Left colon (tissue), 2 donors: ENCODE measurements around the gene BFSP2. TPM values are rescaled to one million over a fixed set of nuclear protein-coding genes. Genes with fewer than 3 reads are reported as not detected.
A peak's percentile ranks its signal among the peaks of the same experiment; 100 is the strongest.

Source experiments
- ATAC-seq: fragments of 200-7000 bp; cut with Tn5 transposase; one replicate; pipeline ENCODE4 v1.9.1; 2020; ENCODE audit warnings: mild to moderate bottlenecking, moderate library complexity
- DNase-seq, 2 donors: peaks; one replicate each; pipeline ENCODE4 v3.0.0-alpha.2; 2020
- intact Hi-C, 2 donors: fragments of 100-400 bp; cut with DNase I in 1 of 2; cut with micrococcal nuclease in 1 of 2; formaldehyde crosslinking; loops; one replicate each; pipeline versions ENCODE4 v1.11.2 to v1.14.0; 2022; cut with DNase I, micrococcal nuclease
- long read RNA-seq: library from polyadenylated mRNA; unstranded; transcript quantifications from one replicate; pipeline ENCODE4 v2.0.0, GENCODE V29; 2021
- total RNA-seq, 2 donors: library from RNA; stranded (reverse); fragmentation: NEBNext Ultra II Directional; extraction: Animal tissue kit (Norgen Biotek cat#: 25700); gene quantifications; one replicate each; pipeline ENCODE4 v1.2.1, GENCODE V29; 2021
- donor health status: DM: no; HTN: no; CAD: no.
- donor health status: DM: yes; HTN: yes; CAD: no.

The BFSP2 gene, protein sequence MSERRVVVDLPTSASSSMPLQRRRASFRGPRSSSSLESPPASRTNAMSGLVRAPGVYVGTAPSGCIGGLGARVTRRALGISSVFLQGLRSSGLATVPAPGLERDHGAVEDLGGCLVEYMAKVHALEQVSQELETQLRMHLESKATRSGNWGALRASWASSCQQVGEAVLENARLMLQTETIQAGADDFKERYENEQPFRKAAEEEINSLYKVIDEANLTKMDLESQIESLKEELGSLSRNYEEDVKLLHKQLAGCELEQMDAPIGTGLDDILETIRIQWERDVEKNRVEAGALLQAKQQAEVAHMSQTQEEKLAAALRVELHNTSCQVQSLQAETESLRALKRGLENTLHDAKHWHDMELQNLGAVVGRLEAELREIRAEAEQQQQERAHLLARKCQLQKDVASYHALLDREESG
- total RNA-seq, result not detected
- long read RNA-seq, partial matches to known transcripts, result 1 of 2 reads
- long read RNA-seq, other reads (novel, unspliced or antisense), result 1 of 2 reads

GRCh38 chr3:133400006-133400515, at the start of gene BFSP2:
Gene BFSP2, plus strand, starts transcription at chr3:133400056. Its CDS starts 28 bp downstream, at chr3:133400084.
- ATAC-seq (no peak), DNase-seq (no peak)
- intact Hi-C loops, result no loop called here

GRCh38 chr3:133354721-133355120, 45.1 kb upstream of the BFSP2 start:
- no peak for ATAC-seq
- intact Hi-C loops, result no loop called here
- no peak for DNase-seq

GRCh38 chr3:133360476-133360875, 39.4 kb upstream of the BFSP2 start:
- intact Hi-C loops, result no loop called here
- DNase-seq (no peak), ATAC-seq (no peak)

GRCh38 chr3:133361011-133361410, 38.8 kb upstream of the BFSP2 start:
- no peak for DNase-seq
- no peak for ATAC-seq
- intact Hi-C loops, result no loop called here

- DNase-seq, result no peak
- intact Hi-C loops, result no loop called here
- no peak for ATAC-seq
Observed at GRCh38 chr3:133361435-133361834, 38.4 kb upstream of the BFSP2 start.

DNA sequence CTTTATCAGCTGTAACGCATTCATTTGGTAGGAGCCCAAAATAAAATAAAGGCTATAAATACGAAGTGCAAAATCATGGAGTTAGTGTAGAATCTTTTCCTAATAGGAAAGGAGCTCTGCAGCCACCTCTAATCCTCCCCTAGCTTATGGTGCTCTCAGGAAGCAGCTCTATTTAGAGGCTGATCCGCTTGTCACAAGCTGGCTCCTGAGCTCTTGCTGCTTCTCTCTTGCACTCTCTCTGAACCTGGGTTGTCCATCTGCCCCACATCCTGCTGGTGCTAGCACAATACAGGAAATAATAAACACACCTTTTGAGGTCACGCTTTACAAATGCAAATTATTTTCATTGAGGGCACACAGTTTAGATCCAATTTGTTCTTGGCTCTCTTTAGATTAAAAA, 37.3 kb upstream of the BFSP2 start:
- ATAC-seq (no peak), DNase-seq (no peak)
- intact Hi-C loops, result no loop called here

DNA sequence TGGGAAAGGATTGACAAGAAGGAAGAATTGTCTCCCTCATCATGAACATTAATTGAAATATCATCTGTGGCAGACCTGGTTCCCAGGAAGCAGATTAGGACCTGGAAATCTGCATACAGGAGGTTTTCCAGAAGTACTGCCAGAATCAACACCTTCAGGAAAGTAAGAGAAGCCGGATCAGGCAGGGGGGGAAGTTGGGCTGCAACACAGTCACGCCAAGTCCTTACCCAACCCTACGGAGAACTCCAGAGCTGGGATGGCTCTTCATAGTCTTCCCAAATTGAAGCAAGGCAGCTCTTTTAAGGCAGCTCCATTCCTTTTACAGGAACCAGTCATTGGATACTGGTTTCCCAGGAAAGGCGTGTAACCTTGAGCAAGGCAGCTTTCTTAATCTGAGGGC, 35.2 kb upstream of the BFSP2 start:
- intact Hi-C loops, result no loop called here
- no peak for DNase-seq
- no peak for ATAC-seq

GRCh38 chr3:133366921-133367320, 32.9 kb upstream of the BFSP2 start:
- no peak for DNase-seq
- intact Hi-C loops, result no loop called here
- ATAC-seq, result no peak

DNA sequence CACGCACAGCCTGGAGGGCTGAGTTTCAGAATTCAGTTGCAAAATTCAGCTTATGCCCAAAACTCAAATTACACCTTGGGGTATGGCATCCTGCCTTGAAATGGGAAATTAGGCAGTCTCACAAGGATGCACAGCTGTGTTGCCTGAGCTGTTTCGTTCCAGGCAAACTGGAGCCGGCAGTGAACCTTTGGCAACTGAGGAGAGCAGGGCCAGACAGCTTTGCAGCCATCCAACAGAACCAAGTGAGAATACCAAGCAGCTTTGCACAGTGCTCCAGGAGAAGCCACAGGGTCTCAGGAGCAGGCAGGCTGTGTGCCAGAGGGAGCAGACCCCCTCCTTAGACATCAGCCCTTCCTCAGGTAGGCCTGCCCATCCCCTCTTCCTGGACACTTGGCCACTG, 32.5 kb upstream of the BFSP2 start:
- DNase-seq, result no peak
- ATAC-seq, result no peak
- intact Hi-C loops, result no loop called here

GRCh38 chr3:133367956-133368355, 31.9 kb upstream of the BFSP2 start:
- ATAC-seq, result no peak
- intact Hi-C loops, result no loop called here
- no peak for DNase-seq

DNA sequence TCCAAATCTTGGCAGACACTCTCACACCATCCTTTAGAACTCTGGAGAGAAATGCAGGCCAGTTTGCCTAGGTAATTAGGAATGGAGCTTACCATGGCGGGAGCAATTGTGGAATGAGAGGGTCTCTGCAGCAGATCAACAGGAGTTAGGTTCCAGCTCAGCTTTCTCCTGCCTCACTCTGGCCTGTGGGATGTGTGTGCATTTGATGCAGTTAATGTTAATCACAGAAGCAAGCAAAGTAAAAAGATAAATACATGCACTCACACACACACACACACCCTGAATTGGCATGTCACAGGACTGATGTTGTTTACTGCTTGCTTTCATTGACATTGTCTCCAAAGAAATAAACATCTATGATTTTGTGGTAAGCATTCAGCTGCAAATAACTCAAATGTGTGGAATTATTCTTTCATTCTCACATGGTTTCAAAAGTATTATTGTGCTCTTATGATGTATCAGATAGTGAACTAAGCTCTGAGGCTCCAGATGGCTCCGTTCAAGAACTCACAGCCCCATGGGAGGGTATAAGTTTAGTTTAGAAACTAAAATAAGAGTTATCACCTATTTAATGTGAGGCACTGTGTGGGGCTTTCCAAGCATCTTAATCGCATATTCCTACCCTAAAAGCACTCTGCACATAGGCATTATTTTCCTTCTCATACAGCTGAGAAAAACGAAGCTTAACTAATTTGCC, 31.3 kb upstream of the BFSP2 start:
- no peak for DNase-seq
- ATAC-seq, result no peak
- intact Hi-C loops, result no loop called here

DNA sequence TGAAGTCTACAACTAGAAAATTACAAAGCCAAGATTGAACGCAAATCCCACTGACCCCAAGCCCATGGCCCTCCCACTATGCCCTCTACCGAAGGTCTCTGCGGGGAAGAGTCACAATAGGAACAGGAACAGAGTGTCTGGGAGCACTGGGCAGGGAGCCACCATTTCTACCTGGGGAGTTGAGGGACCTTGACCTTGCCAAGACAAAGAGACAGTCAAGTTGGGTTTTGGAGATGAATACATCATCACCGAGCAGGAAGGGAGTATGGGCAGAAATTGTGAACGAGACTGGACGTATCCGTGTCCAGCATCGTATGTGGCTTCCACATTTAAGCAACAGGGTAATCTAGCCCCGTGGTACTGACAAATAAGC, 30.8 kb upstream of the BFSP2 start:
- intact Hi-C loops, result no loop called here
- DNase-seq (no peak), ATAC-seq (no peak)

DNA sequence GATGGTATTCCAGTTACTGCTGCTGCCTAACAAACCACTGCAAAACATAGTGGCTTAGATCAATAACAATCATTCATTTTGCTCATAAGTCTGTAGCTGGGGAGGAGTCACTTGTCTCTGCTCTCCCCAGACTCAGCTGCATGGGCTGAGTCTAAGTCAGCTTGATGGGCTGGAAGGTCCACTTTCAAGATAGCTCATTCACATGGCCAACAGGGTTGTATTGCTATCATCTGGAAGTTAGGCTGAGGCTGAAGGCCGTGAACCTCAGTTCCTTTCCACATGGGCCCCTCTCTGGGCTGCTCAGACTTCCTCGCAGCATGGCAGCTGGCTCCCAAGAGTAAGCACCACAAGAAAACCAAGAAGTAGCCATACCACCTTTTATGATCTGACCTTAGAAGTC, 28.7 kb upstream of the BFSP2 start:
- ATAC-seq (no peak), DNase-seq (no peak)
- intact Hi-C loops, result loop anchor here in 1 of 2 donors (10.0 kb wide), 1 partner anchor 326 kb away; no protein-coding TSS in a partner anchor

GRCh38 chr3:133371676-133372075, 28.2 kb upstream of the BFSP2 start:
- ATAC-seq, result no peak
- no peak for DNase-seq
- intact Hi-C loops, result loop anchor here in 1 of 2 donors (10.0 kb wide), 1 partner anchor 327 kb away; no protein-coding TSS in a partner anchor

DNA sequence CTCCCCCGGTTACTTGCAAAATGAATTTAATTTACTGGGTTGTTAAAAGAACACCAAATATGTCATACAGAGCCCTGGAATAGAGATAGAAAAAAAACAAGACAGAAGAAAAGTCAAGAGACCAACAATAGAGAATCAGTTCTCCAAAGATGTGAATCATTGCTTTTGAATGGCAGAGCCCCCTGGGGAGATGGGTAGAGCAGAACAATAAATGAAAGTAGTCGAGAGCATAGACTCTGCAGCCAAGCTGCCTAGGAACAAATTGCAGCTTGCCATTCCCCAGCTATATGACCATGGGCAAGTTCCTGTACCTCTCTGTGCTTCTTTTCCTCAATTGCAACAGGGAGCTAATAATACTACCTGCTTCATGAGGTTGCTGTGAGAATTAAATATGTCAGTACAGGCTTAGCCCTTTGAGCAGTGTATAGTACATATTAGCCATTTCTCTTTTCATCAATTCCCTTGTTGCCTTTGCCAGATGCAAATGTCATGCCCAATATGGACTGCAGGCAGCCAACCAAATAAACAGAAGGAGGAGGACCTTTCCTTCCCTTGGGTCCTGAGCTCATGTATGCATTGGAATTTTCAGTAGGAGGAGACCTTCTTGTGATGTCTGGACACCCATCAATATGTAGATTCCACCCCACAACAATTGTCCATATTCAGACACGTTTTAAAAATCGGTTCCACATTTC, 25.0 kb upstream of the BFSP2 start:
- intact Hi-C loops, result loop anchor here in 1 of 2 donors (10.0 kb wide), 1 partner anchor 330 kb away; no protein-coding TSS in a partner anchor
- ATAC-seq (no peak), DNase-seq (no peak)

DNA sequence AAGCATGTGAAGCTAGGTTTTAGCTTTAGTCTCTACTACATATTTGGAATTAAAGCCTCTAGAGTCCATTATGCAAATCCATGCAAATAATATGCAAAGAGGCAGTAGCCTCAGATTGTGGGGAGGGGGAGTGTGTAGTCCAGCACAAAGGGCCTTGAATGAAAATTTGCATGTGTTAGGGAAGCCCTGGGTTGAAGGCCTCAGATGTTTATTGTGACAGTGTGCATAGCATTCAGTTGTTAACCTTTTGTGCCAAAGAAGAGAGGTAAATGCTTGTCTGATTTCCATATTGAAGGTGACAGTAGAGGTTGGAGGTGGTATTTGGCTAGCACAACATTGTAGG, 24.5 kb upstream of the BFSP2 start:
- ATAC-seq (no peak), DNase-seq (no peak)
- intact Hi-C loops, result loop anchor here in 1 of 2 donors (10.0 kb wide), 1 partner anchor 331 kb away; no protein-coding TSS in a partner anchor

DNA sequence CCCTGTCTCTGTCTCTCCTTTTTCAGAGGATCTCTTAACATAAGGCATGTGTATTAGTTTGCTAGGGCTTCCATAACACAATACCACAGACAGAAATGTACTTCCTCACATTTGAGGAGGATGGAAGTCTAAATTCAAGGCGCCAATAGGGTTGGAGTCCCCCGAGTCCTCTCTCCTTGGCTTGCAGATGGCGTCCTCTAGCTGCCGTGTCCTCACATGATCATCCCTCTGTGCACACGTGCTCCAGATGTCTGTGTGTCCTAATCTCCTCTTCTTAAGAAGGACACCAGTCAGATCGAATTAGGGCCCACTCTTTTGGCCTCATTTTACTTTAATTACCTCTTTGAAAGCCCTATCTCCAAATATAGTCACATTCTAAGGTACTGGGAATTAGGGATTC, 23.0 kb upstream of the BFSP2 start:
- intact Hi-C loops, result loop anchor here in 1 of 2 donors (10.0 kb wide), 1 partner anchor 332 kb away; no protein-coding TSS in a partner anchor
- DNase-seq, result no peak
- no peak for ATAC-seq

DNA sequence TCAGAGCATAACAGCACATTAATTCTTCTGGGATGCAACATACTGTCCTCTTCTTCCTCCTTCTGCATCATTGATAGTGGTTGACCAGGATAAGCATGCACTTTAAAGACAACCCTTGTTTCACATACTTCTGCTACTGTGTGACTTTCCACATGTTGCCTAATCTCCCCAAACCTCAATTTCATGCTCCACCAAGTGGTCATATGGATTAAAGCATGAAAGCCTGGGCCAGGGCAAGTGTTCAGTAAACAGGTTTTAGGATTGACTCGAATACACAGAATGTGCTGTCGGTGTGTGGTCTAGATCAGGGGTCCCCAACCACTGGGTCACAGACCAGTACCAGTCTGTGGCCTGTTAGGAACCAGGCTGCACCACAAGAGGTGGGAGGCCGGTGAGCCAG, 22.5 kb upstream of the BFSP2 start:
- ATAC-seq (peak; percentile 25), DNase-seq (no peak)
- intact Hi-C loops, result loop anchor here in 1 of 2 donors (10.0 kb wide), 1 partner anchor 333 kb away; no protein-coding TSS in a partner anchor

DNA sequence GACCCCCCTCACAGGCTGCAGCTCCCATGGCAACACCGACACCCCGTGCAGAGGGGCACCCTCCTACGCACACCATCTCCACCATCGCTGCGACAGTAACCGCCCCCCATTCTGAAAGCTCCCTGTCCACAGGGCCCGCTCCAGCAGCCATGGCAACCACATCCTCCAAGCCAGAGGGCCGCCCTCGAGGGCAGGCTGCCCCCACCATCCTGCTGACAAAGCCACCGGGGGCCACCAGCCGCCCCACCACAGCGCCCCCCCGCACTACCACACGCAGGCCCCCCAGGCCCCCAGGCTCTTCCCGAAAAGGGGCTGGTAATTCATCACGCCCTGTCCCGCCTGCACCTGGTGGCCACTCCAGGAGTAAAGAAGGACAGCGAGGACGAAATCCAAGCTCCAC, 19.9 kb upstream of the BFSP2 start:
- ATAC-seq (no peak), DNase-seq (no peak)
- intact Hi-C loops, result loop anchor here in 1 of 2 donors (10.0 kb wide), 1 partner anchor 335 kb away; no protein-coding TSS in a partner anchor
